ENCODE measurements around the gene DDX3X. TPM values are rescaled to one million over a fixed set of nuclear protein-coding genes. Genes with fewer than 3 reads are reported as not detected.

The DDX3X gene
- total and polyA plus RNA-seq, 2 experiments from 2014 or later: 68.1 to 239 TPM

GRCh38 chrX:41336447-41336846, 2.5 kb downstream of the DDX3X start:
- ATAC-seq: no peak
- Histone ChIP-seq H3K4me1 (ENCODE audit: insufficient read depth) (peaks cover 20% of the 10 kb centered on the region), H4K20me1 (replicated peaks; ENCODE audit: insufficient read depth) (peaks cover 39% of the 10 kb centered on the region), H3K27ac (ENCODE audit: low read depth) (no peak overlapping the region), H3K4me3 (peak overlapping the region; percentile 85), H3F3A (replicated peaks; ENCODE audit: low read depth) (0 out of 2 replicates have a peak, but pooled peaks cover 12% of the 10 kb centered on the region), H3K27me3 (ENCODE audit: insufficient read depth) (no peaks in the 10 kb centered on the region), H3K79me2 (replicated peaks; ENCODE audit: insufficient read depth) (peaks cover 81% of the 10 kb centered on the region), H3K4me2 (peak overlapping the region; percentile 94), H2AFZ (no peak overlapping the region), H3K36me3 (ENCODE audit: insufficient read depth) (peaks cover 11% of the 10 kb centered on the region), H3K9me2 (ENCODE audit: insufficient read depth) (no peaks in the 10 kb centered on the region)
- Mint-ChIP-seq H3K27me3 (ENCODE audit: insufficient read depth, low read depth, poor library complexity) (peaks cover 17% of the 10 kb centered on the region), H3K4me1 (peaks cover 29% of the 10 kb centered on the region), H3K9me3 (no peaks in the 10 kb centered on the region; the same call in 2 of the 3 replicates), H3K36me3 (ENCODE audit: low read depth) (peaks cover 70% of the 10 kb centered on the region), H3K27ac (peak overlapping the region; percentile 87; the same call in 1 of the 2 replicates), H3K4me3 (peak overlapping the region; percentile 96)
- no peak for DNase-seq (ENCODE audit: low spot score)
- TF ChIP-seq ETS1 (IDR thresholded peaks at IDR 0.05) (no peak), EZH2 (IDR thresholded peaks at IDR 0.05; ENCODE audit: low read depth, unreplicated experiment) (no peak), NANOG (IDR thresholded peaks at IDR 0.05; ENCODE audit: borderline replicate concordance) (no peak), ZNF114 (CRISPR knock-in tag; IDR thresholded peaks at IDR 0.05) (no peak), CREB1 (CRISPR knock-in tag; IDR thresholded peaks at IDR 0.05; ENCODE audit: low read depth) (no peak)
- TF ChIP-seq, protein P1, sequence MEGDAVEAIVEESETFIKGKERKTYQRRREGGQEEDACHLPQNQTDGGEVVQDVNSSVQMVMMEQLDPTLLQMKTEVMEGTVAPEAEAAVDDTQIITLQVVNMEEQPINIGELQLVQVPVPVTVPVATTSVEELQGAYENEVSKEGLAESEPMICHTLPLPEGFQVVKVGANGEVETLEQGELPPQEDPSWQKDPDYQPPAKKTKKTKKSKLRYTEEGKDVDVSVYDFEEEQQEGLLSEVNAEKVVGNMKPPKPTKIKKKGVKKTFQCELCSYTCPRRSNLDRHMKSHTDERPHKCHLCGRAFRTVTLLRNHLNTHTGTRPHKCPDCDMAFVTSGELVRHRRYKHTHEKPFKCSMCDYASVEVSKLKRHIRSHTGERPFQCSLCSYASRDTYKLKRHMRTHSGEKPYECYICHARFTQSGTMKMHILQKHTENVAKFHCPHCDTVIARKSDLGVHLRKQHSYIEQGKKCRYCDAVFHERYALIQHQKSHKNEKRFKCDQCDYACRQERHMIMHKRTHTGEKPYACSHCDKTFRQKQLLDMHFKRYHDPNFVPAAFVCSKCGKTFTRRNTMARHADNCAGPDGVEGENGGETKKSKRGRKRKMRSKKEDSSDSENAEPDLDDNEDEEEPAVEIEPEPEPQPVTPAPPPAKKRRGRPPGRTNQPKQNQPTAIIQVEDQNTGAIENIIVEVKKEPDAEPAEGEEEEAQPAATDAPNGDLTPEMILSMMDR (conservative IDR thresholded peaks at IDR 0.05; ENCODE audit: low read depth in 2 of 2): no peak

DNA sequence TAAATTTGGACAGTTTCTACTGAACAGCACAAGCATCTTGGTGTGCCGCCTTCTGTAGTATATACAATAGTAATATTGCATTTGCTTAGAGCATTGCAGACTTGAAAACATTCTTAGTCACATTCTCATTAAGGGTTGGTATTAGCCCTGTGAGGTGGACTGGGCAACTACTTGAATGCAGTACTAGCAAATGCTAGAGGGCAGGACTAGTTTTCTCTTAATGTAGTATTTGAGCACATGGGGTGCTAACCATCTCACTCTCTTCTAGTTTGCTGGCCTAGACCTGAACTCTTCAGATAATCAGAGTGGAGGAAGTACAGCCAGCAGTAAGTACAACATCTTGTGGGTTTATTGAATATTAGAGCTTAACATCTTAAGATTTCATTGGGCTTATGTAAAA, 3.2 kb downstream of the DDX3X start:
- Mint-ChIP-seq H3K9me3 (no peaks in the 10 kb centered on the region; the same call in 2 of the 3 replicates), H3K27ac (no peak overlapping the region), H3K27me3 (ENCODE audit: insufficient read depth, low read depth, poor library complexity) (peaks cover 16% of the 10 kb centered on the region), H3K4me1 (peaks cover 24% of the 10 kb centered on the region), H3K4me3 (peak overlapping the region; percentile 96), H3K36me3 (ENCODE audit: low read depth) (peaks cover 77% of the 10 kb centered on the region)
- peaks cover 18% of the 10 kb centered on the region for H3K36me3 ChIP-seq (ENCODE audit: insufficient read depth)
- H3K79me2 ChIP-seq (replicated peaks; ENCODE audit: insufficient read depth): peaks cover 87% of the 10 kb centered on the region
- peak overlapping the region; percentile 94 for H3K4me2 ChIP-seq
- peaks cover 13% of the 10 kb centered on the region; the same call in 1 of the 2 replicates for H3K4me1 ChIP-seq (ENCODE audit: insufficient read depth)
- H3K27me3 ChIP-seq (ENCODE audit: insufficient read depth): no peaks in the 10 kb centered on the region
- H2AFZ ChIP-seq: no peak overlapping the region
- H4K20me1 ChIP-seq (replicated peaks; ENCODE audit: insufficient read depth): peaks cover 39% of the 10 kb centered on the region
- H3K9me2 ChIP-seq (ENCODE audit: insufficient read depth): no peaks in the 10 kb centered on the region
- H3K27ac ChIP-seq (ENCODE audit: low read depth): no peak overlapping the region
- H3K4me3 ChIP-seq: peak overlapping the region; percentile 85
- DNase-seq (ENCODE audit: low spot score) (no peak), ATAC-seq (no peak)
- 0 out of 2 replicates have a peak, but pooled peaks cover 16% of the 10 kb centered on the region for H3F3A ChIP-seq (replicated peaks; ENCODE audit: low read depth)
- TF ChIP-seq NANOG (IDR thresholded peaks at IDR 0.05; ENCODE audit: borderline replicate concordance) (no peak), ZNF462 (CRISPR knock-in tag; IDR thresholded peaks at IDR 0.05) (no peak), EZH2 (IDR thresholded peaks at IDR 0.05; ENCODE audit: low read depth, unreplicated experiment) (no peak), JUNB (IDR thresholded peaks at IDR 0.05; ENCODE audit: unreplicated experiment) (no peak), POLR2AphosphoS5 (IDR thresholded peaks at IDR 0.05; ENCODE audit: low read depth) (no peak)

All from GM23338 (cell line).